HUES64 (cell line): Measurements from ENCODE around the gene ZNF92.

Source experiments
- H3K27ac ChIP-seq: 2 replicates; pipeline ENCODE4 v1.7.0; 2013; ENCODE audit warnings: low read depth, low read length, inconsistent platforms
- H3K27me3 ChIP-seq: 2 replicates; pipeline ENCODE4 v1.6.1; 2013; ENCODE audit warnings: mild to moderate bottlenecking, low read length; ENCODE audit not compliant: insufficient read depth
- H3K36me3 ChIP-seq: 2 replicates; pipeline ENCODE4 v1.6.1; 2013; ENCODE audit warnings: mild to moderate bottlenecking, low read length; ENCODE audit not compliant: insufficient read depth
- H3K4me1 ChIP-seq: 2 replicates; pipeline ENCODE4 v1.6.1; 2013; ENCODE audit warnings: mild to moderate bottlenecking, low read length, moderate library complexity; ENCODE audit not compliant: insufficient read depth
- H3K4me3 ChIP-seq: 2 replicates; pipeline ENCODE4 v1.5.1; 2013; ENCODE audit warnings: mild to moderate bottlenecking, low read length, moderate library complexity
- H3K9ac ChIP-seq: 2 replicates; pipeline ENCODE4 v1.6.1; 2013; ENCODE audit warnings: mild to moderate bottlenecking, low read depth, low read length
- H3K9me3 ChIP-seq: 2 replicates; pipeline ENCODE4 v1.6.1; 2013; ENCODE audit warnings: low read depth, low read length; ENCODE audit not compliant: insufficient read depth
- WGBS: fragments of 150-250, 120-280 bp; methylation state at CpG from one replicate; pipeline ENCODE4 v1.1.7; 2013; ENCODE audit warnings: missing lambda C conversion rate; 5-methylcytosine and 5-hydroxymethylcytosine counted together

The ZNF92 gene

DNA sequence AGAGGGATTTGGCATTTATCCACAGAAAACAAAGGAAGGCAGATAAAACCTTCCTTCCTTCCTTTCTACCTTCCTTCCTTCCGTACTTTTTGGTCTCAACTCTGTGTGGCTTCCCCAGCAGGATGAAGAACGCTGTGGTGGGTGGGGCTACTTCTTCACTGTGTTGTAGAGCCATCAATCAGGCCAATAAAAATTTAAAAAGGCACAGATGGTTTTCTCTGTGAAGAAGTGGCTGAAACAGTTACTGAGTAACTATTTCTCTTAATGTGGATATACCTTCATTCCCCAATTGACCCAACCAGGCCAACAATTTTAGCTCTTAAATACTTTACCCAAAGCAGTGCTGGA, 75.8 kb downstream of the ZNF92 start:
- Histone ChIP-seq H3K36me3 (no peaks in the 10 kb centered on the region), H3K4me3 (no peak overlapping the region), H3K9me3 (peaks cover 19% of the 10 kb centered on the region), H3K27ac (no peak overlapping the region), H3K9ac (no peak overlapping the region), H3K4me1 (no peaks in the 10 kb centered on the region), H3K27me3 (no peaks in the 10 kb centered on the region)
- WGBS = 83% methylated on average over 2 of the region's 2 CpGs
